Progenitor cell of endocrine pancreas (in vitro differentiated cells): Measurements from ENCODE around the gene POLE. TPM values are rescaled to one million over a fixed set of nuclear protein-coding genes. Genes with fewer than 3 reads are reported as not detected.

ENCODE experiments used
- DNase-seq: peaks from one replicate; pipeline ENCODE4 v3.0.0; 2021; ENCODE audit warnings: low spot score; ENCODE audit not compliant: unreplicated experiment
- H3K27ac Mint-ChIP-seq: 2 replicates; pipeline ENCODE4 v1.8.0; 2021; ENCODE audit warnings: mild to moderate bottlenecking, moderate library complexity, mixed read lengths
- H3K27me3 Mint-ChIP-seq: 2 replicates; pipeline ENCODE4 v1.8.0; 2021; ENCODE audit warnings: mixed read lengths
- H3K36me3 Mint-ChIP-seq: 2 replicates; pipeline ENCODE4 v1.8.0; 2022; ENCODE audit warnings: mixed read lengths; ENCODE audit not compliant: insufficient read depth
- H3K4me1 Mint-ChIP-seq: 2 replicates; pipeline ENCODE4 v1.8.0; 2021; ENCODE audit warnings: low read depth, mixed read lengths
- H3K4me3 Mint-ChIP-seq: 2 replicates; pipeline ENCODE4 v1.8.0; 2021; ENCODE audit warnings: low read depth, mild to moderate bottlenecking, moderate library complexity, mixed read lengths
- H3K9me3 Mint-ChIP-seq: 2 replicates; pipeline ENCODE4 v1.8.0; 2021; ENCODE audit warnings: low read depth, mixed read lengths
- CTCF ChIP-seq: fragments of 200-600 bp; sonication (generic); IDR thresholded peaks from one replicate; pipeline ENCODE4 v1.5.0; 2021; ENCODE audit warnings: antibody characterized with exemption, mild to moderate bottlenecking; ENCODE audit not compliant: unreplicated experiment
- total RNA-seq: library from RNA; stranded (reverse); gene quantifications from 2 replicates; pipeline ENCODE4 v1.2.1, GENCODE V29; 2021

The POLE gene
- total RNA-seq, 1 donor from 2014 or later = 121 TPM

- no peaks in the 10 kb centered on the region for H3K4me1 Mint-ChIP-seq
- H3K4me3 Mint-ChIP-seq = no peak overlapping the region
- no peaks in the 10 kb centered on the region for H3K9me3 Mint-ChIP-seq
- TF ChIP-seq CTCF = no peak
- H3K27ac Mint-ChIP-seq = no peak overlapping the region
- no peak for DNase-seq
- peaks cover 4% of the 10 kb centered on the region for H3K36me3 Mint-ChIP-seq
- peaks cover 51% of the 10 kb centered on the region for H3K27me3 Mint-ChIP-seq
Measured at GRCh38 chr12:132587781-132588180, 99.4 kb downstream of the POLE start.

GRCh38 chr12:132586929-132587328 lies 100.2 kb downstream of the POLE start:
- DNase-seq = no peak
- H3K27me3 Mint-ChIP-seq = peaks cover 46% of the 10 kb centered on the region
- no peaks in the 10 kb centered on the region for H3K4me1 Mint-ChIP-seq
- peak overlapping the region; percentile 13 for H3K27ac Mint-ChIP-seq
- TF ChIP-seq CTCF = no peak
- H3K4me3 Mint-ChIP-seq = no peak overlapping the region
- no peaks in the 10 kb centered on the region for H3K9me3 Mint-ChIP-seq
- H3K36me3 Mint-ChIP-seq = peaks cover 4% of the 10 kb centered on the region

- TF ChIP-seq CTCF = no peak
- Mint-ChIP-seq H3K27me3 (peaks cover 45% of the 10 kb centered on the region), H3K4me1 (no peaks in the 10 kb centered on the region)
Measured at GRCh38 chr12:132585177-132585576, 102.0 kb downstream of the POLE start.

GRCh38 chr12:132584429-132584828 lies 102.7 kb downstream of the POLE start:
- no peak overlapping the region for H3K4me3 Mint-ChIP-seq
- H3K9me3 Mint-ChIP-seq = no peaks in the 10 kb centered on the region

More at GRCh38 chr12:132585177-132585576, 102.0 kb downstream of the POLE start:
- DNase-seq = no peak
- H3K9me3 Mint-ChIP-seq = no peaks in the 10 kb centered on the region
- H3K27ac Mint-ChIP-seq = no peak overlapping the region
- H3K4me3 Mint-ChIP-seq = no peak overlapping the region
- peaks cover 11% of the 10 kb centered on the region for H3K36me3 Mint-ChIP-seq

GRCh38 chr12:132583736-132584135 lies 103.4 kb downstream of the POLE start:
- H3K27ac Mint-ChIP-seq = peak overlapping the region; percentile 73
- no peaks in the 10 kb centered on the region for H3K9me3 Mint-ChIP-seq
- TF ChIP-seq CTCF = no peak
- peaks cover 19% of the 10 kb centered on the region for H3K36me3 Mint-ChIP-seq
- peaks cover 44% of the 10 kb centered on the region for H3K27me3 Mint-ChIP-seq
- no peaks in the 10 kb centered on the region for H3K4me1 Mint-ChIP-seq
- no peak for DNase-seq
- H3K4me3 Mint-ChIP-seq = no peak overlapping the region

More at GRCh38 chr12:132584429-132584828, 102.7 kb downstream of the POLE start:
- Mint-ChIP-seq H3K36me3 (peaks cover 15% of the 10 kb centered on the region), H3K4me1 (no peaks in the 10 kb centered on the region), H3K27ac (no peak overlapping the region), H3K27me3 (peaks cover 43% of the 10 kb centered on the region)
- TF ChIP-seq CTCF = no peak
- no peak for DNase-seq
